Ammon's horn (tissue), 1 donor: ENCODE results near the gene GRK6.

Experiments used
- DNase-seq: peaks from one replicate; pipeline ENCODE4 v3.0.0-alpha.2; 2016; ENCODE audit warnings: low spot score

Gene GRK6

GRCh38 chr5:177426566-177427210 lies at the start of gene GRK6:
Gene GRK6, plus strand, starts transcription at chr5:177426676. Its CDS starts 170 bp downstream, at chr5:177426846.
- DNase-seq: no peak

GRCh38 chr5:177377851-177378776 lies 48.4 kb upstream of the GRK6 start:
- no peak for DNase-seq

GRCh38 chr5:177378884-177379883 lies 47.3 kb upstream of the GRK6 start:
- DNase-seq: no peak

GRCh38 chr5:177380805-177381126 lies 45.7 kb upstream of the GRK6 start:
- DNase-seq: no peak

GRCh38 chr5:177382423-177383029 lies 44.0 kb upstream of the GRK6 start:
- peak; percentile 60 for DNase-seq

GRCh38 chr5:177383181-177383580 lies 43.3 kb upstream of the GRK6 start:
- DNase-seq: no peak

- no peak for DNase-seq
These were observed 42.3 kb upstream of the GRK6 start, which contains the start of gene SLC34A1 for GRCh38 chr5:177384134-177384533. Gene SLC34A1, plus strand, starts transcription at chr5:177384434. Its CDS starts 1,308 bp downstream, at chr5:177385742.

- DNase-seq: no peak
These were observed 40.8 kb upstream of the GRK6 start for GRCh38 chr5:177385720-177386119.

GRCh38 chr5:177386542-177386941 lies 39.9 kb upstream of the GRK6 start:
- no peak for DNase-seq

GRCh38 chr5:177387405-177387804 lies 39.1 kb upstream of the GRK6 start:
- no peak for DNase-seq

- no peak for DNase-seq
These were observed 37.9 kb upstream of the GRK6 start for GRCh38 chr5:177388521-177389052.

- no peak for DNase-seq
These were observed 37.0 kb upstream of the GRK6 start for GRCh38 chr5:177389241-177390169.

- peak; percentile 87 for DNase-seq
These were observed 35.8 kb upstream of the GRK6 start for GRCh38 chr5:177390363-177391300.

- DNase-seq: no peak
These were observed 33.7 kb upstream of the GRK6 start for GRCh38 chr5:177392765-177393164.

GRCh38 chr5:177393206-177393765 lies 33.2 kb upstream of the GRK6 start:
- no peak for DNase-seq

GRCh38 chr5:177393990-177394389 lies 32.5 kb upstream of the GRK6 start:
- no peak for DNase-seq

- no peak for DNase-seq
These were observed 30.4 kb upstream of the GRK6 start for GRCh38 chr5:177396078-177396477.

- no peak for DNase-seq
These were observed 29.7 kb upstream of the GRK6 start for GRCh38 chr5:177396807-177397206.
